DMS 273 treated with DMSO at 0.1 percent for 48 hours (cell line): Measurements from ENCODE around the gene ZBED4.

Source experiments
- DNase-seq: peaks from one replicate; lab custom pipeline; 2025; lab: John Stamatoyannopoulos, UW

Gene ZBED4

DNA sequence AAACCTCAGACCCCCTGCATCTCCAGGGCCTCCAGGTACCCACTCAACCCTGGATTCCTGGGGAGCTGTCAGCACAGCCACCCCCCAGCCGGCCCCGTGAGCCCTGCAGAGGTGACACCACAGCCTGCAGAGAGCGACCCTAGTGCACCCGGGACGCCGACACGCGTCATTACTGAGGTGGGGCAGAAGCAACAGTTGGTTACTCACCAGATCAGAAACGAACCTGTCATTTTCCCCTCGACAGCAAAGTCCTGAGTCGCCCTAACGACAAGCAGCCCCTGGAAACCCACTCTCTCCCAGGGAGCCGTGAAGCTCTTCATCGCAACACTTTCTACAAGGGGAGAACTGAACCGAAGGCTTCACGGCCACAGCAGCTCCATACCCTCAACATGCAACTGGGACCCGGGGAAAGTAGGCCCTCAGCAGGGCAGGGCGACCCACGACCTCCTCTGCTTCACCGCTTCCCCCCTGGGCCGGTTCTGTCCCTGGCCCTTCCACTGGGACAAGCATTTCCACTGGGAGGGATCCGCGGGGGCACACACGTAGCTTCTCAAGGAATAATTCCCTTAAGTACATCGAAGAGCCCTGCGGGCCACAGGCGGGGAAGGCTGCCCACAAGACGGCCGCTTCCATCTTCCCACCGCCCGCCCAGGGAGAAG is 27.6 kb upstream of the ZBED4 start:
- DNase-seq, result no peak

DNA sequence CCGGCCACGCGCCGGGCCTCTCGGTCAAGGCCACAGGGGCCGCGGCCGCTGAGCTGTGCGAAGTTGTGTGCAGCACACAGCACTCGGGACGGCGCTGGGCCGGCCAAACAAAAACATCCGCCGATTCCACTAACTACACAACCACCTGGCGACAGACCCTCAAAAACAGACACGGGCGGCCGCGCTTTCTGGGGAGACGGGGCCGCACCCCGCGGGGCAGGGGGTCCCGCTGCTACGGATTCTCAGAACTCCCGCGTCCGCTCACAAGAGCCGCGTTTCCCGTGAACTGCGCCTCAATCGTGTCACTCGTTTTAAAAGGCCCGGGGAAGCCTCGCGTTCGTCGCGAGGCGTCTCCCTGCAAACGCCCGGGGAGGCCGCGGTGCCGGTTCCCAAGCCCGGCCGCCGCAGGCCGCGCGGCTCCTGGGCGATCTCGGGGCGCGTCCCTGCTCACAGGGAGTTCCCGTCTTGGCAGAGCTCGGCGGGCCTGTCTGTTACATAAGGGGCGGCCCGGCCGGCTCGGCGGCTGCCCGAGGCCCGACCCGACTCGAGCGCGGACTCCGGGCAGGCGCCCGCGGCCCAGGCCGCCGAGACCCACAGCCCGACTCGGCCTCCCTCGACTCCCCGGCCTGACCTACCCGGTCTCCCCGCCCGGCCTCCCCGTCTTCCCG is 26.9 kb upstream of the ZBED4 start:
- DNase-seq, result no peak

DNA sequence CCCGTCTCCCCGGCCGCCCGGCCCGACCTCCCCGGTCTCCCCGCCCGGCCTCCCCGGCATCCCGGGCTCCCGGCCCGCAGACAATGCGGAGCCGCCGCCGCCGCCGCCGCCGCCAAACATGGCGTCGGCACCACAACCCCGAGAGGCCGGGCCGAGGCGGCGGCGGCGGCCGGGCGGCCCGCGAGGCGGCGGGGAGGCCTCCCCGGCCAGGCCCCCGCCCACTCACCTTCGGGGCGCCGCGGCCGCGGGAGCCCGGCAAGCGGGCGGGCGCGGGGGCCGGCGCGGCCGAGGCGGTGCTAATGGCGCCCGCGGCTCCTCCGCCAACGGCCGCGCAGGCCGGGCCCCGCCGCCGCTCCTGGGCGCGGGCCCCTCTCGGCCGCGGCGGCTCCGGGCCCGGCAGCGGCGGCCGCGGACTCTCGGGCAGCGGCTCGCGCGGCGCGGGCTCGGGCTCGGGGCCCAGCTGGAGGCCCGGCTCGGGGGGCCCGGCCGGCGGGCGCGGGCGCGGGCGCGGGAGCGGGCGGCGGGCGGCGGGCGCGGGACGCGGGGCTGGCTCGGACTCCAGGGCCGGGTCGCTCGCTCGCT is 26.3 kb upstream of the ZBED4 start:
- DNase-seq, result no peak

DNA sequence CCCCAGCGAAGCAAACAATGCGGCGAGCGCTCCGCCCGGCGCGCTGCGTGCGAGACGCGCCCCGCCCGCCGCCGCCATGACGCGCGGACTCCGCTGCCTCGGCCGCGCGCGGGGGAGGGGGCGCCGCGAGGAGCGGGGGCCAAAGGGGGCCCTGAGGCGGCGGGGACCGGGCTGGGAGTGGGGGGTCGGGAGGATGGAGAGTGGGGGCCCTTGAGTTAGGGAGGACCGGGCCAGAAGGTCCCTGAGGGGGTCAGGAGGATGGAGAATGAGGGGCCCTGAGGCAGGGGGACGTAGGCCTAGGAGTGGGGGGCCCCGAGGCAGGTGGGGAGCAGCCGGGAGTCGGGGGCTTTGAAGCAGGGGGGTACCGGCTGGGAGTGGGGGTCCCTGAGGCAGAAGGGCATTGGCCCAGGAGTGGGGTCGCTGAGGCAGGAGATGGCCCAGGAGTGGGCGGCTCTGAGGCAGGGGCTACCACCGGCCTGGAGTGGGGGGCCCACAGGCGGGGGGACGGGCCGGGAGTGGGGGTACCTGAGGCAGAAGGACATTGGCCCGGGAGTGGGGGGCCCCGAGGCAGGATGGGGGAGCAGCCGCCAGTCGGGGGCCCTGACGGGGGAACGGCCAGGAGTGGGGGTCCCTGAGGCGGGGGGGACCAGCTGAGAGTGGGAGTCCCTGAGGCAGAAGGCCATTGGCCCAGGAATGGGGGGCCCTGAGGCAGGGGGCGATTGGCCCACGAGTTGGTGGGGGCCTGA is 25.6 kb upstream of the ZBED4 start, which contains the start of gene BRD1:
Gene BRD1 (minus strand): TSS at position 21 of the 746 bp plus-strand sequence. CDS start 3,556 bp downstream, outside the sequence.
- no peak for DNase-seq

DNA sequence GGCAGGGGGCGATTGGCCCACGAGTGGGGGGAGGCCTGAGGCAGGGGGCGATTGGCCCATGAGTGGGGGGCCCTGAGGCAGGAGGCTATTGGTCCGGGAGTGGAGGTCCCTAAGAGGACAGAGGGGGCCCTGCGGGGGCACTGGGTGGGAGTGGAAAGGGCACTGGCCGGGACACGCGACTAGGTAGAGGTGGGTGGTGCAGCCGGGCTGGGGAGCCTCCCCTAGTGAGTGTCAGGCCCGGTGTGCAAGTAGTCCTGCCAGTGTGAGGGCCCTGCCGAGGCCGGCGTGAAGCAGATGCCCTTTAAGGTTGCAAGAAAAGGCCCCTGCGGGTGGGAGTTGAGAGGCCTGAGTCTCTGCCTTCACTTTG is 25.1 kb upstream of the ZBED4 start:
- DNase-seq, result no peak

DNA sequence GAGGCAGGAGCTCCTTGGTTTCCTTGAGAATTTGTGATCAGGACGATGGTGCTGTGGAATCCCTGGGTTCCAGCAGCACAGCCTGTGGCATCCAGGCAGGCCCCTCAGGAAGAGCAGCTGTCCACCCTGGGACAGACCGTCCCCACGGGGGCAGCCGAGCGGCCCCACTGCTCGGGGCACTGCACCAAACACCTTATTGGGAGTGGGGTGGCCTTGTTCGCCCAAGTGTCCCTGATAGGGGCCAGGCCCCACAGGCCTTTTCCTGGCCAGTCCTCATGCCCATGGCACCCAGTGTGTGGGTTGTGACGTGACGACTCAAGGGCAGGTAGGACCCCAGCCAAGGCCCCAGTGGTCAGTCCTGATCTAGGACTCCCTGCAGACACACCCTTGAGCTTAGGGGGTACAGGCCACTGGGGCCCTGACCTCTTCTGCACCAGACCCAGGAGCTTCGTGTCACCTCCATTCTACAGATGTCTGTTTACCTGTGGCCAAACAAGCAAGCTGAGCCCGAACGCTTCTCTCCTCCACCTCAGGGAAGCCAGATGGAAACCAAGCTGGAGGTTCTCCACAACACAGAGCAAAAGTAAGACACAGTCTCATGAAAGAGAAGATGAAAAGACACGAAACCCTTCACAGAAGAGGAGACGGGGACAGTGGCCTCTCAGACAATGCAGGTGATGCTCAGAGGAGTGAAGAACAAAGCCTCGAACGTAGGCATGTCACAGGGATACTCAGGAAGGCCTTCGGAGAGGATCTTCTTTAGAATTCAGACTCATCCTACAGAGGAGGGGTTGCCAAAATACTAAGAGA is 24.4 kb upstream of the ZBED4 start:
- DNase-seq, result no peak

DNA sequence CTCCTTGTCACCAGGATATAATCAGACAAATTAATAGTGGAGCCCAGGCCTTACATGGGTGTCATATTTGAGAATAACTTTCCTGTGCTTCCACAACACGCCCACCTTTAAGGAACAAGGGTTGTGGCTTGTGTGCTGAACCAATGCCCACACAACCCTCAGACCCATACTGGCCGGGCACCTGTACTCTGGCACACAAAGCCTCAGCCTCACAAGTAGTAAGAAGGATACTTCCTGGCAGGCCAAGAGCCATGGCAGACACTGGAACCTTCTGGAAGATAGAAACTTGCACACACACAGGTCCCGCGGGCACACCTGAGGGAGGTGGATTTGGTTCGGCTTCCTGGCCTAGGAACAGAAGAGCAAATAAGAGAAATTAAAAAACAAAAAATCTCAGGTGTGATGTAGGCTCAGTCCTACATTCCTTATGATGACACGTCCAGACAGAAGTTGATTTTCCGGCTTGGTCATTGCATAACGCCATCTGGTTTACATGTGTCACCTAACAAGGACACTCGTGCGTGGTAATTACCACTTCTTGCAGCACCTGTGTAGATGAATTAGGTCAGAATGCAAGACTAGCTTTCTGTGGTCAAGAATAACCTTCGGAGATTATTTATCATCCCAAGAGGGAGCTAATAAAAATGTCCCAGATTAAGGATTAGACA is 20.2 kb upstream of the ZBED4 start:
- DNase-seq, result no peak

DNA sequence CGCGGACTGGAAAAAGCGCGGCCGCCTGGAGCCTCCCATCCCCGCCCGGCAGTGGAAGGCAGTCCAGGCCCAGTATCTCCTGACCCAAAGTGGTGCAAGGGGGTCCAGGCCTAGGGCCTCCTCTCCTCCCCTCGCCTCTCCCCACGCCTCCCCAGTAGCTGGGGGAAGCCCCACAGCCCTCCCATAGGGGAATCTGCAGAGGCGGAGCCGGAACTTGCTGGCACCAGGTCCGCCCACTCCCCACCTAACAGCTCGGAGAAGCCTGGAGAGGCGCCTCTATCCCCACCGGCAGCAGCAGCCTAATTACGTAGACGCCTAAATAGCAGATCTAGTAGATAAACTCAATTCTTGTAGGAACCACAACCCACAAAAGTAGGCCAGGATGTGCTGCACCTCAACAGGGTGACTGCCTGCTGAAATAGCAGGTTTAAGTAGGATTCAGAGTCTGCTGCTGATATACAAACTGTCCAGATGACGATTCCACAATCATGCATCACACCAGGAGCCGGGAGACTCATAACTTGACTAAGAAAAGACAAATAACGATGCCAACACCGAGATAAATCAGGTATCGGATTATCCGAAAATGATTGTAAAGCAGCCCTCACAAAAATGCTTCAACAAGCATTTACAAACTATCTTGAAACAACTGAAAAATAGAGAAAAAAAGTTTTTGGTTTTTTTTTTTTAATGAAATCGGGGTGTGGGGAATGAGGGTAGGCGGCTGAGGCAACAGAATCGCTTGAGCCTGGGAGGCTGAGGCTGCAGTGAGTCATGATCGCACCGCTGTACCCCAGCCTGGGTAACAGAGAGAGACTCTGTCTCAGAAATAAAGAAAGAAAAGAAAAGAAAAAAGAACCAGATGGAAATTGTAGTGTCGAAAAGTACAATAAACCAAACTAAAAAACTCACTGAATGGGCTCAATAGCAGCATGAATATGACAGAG is 14.6 kb upstream of the ZBED4 start:
- no peak for DNase-seq

DNA sequence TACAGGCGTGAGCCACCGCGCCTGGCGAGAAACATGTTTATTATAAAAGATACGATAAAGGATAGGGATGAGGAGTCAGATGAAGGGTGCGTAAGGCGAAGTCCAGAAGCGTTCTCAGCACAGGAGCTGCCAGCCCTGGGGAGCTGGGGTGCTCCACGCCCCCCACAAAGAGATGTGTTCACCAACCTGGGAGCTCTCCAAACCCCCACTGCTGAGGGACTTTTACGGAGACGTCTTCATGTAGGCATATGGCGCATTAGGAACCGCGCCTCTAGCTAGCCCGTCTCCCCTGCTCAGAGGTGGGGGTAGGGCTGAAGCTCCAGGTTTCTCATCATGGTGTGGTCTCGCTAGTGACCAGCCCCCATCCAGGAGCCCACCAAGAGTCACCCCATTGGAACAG is 8.4 kb upstream of the ZBED4 start:
- DNase-seq, result no peak

DNA sequence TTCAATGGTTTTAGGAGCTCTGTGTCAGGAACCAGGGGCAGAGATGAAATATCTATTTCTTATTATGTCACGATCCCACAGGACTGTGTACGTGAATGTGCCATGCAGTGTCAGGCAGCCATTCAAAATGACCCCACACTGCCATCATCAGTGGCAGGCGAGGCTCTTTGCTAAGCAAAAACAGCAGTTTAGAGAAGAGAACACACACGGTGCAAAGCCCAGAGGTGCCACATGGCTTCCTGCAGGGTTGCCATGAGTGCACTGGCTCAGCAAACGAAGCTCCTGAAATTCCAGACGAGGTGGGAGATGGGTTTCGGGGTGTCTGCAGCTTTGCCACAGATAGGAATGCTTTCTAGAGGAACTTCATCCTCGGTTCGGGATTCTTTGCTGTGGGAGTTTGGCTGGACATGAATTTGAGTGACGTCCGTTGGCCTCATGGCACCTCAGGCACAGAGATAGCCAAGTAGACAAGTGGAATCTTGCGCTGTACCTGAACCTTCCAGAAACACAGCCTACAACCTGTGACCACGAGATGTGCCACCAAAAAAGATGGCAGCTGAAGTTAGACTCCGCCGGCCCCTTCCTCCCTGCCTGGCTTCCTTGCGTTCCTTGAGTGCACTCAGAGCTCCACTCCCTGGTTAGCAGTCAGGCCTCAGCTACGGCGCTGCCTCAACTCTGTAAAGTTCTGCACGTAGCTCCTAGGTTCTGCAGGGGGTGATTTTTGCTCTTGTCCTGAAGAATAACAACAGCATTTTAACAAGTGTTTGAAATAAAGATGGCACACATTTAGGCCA is 7.8 kb upstream of the ZBED4 start:
- no peak for DNase-seq

DNA sequence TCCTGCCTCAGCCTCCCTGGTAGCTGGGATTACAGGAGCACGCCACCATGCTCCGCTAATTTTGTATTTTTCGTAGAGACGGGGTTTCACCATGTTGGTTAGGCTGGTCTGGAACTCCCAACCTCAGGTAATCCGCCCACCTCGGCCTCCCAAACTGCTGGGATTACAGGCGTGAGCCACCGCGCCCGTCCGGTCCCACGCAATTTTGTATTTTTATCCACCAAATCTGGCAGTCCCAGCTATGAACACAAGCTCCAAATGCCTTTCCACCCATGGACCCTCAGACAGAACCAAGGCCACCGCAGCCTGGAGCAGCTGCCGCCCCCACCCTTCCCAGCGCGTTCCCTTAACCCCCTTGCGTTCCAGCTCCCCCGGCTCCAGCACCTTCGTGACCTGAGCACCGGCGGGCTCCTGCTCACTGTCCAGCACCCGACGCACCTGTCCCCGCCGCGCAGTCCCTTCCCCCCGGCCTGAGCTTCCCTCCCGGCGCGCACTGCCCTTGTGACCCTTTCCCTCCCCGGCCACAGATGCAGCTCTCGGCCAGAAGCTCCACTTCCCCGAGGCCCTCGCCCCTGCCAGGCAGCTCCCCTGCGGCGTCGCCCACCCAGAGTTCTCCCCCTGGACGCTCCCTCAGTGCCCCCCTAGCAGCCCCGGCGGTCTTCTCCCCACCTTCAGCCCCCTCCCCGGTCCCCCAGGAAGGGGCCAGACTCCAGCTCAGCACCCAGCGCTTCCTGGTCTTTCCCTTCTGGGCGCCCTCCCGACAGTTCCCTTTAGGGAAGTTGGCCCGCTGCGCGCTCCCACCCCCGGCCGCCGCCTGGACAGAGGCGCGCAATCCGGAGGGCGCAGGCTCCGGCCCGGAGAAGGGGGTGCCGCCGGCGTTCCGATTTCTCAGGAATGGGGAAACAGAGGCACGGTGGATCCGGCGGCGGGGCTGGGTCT is 5.6 kb upstream of the ZBED4 start:
- DNase-seq, result no peak

DNA sequence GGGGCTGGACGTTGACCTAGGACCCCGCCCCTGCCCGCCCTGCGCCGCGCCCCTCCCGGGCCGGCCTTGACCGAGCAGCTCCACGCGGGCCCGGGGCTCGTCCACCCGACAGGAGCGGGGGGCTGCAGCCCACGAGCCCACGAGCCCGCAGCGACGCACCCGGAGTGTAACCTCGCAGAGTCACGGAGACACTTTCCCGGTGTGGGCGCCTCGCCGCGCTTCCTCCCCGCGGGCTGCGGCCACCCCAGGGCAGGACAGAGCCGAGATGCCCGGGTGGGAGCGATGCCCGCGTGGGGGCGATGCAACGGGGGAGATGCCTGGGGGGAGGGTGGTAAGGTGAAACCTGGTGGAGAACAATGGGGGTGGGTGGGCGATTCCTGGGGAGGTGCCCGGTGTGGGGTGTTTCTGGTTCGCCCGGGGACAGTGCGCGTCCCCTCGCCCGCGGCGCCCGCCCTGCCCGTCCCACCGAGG is 4.9 kb upstream of the ZBED4 start:
- no peak for DNase-seq

DNA sequence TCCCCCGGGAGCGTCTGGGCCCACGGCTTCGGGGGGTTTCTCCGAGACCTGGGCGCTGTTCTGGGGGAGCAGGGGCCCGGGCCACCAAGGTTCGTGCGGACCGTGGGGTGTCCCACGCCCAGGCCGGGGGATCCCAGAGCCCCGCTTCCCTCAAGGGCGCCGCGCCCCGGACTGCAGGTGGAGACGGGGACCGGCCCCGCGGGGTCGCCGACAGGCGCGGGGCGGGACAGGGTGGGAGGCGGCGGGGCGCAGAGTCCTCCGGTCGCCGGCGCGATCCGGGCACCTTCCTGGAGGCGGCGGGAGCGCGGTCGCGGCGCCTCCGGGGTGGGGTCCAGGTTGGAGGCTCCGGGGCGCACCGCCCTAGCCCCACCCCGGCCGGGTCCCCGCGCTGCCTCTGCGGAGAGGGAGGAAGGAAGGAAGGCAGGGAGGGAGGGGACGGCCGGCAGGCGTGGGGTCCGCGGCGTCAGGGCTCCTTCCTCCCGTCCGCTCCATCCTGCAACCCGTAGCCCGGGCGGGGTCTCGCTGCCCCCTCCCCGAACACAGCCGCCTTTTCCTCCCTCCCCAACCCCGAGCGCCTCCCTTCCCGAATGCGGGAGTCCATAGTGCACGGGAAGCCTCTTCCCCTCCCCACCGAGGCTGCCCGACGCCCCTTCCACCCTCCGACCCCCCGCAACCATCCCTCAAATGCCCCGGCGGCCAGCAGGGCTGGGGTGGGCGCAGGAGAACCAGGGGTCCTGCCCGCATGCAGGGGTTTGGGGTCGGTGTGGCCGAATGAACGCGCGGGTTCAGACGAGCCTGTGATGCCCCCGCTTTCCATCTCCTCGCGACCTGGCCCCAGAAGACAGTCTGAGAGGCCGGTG is 4.3 kb upstream of the ZBED4 start:
- no peak for DNase-seq

DNA sequence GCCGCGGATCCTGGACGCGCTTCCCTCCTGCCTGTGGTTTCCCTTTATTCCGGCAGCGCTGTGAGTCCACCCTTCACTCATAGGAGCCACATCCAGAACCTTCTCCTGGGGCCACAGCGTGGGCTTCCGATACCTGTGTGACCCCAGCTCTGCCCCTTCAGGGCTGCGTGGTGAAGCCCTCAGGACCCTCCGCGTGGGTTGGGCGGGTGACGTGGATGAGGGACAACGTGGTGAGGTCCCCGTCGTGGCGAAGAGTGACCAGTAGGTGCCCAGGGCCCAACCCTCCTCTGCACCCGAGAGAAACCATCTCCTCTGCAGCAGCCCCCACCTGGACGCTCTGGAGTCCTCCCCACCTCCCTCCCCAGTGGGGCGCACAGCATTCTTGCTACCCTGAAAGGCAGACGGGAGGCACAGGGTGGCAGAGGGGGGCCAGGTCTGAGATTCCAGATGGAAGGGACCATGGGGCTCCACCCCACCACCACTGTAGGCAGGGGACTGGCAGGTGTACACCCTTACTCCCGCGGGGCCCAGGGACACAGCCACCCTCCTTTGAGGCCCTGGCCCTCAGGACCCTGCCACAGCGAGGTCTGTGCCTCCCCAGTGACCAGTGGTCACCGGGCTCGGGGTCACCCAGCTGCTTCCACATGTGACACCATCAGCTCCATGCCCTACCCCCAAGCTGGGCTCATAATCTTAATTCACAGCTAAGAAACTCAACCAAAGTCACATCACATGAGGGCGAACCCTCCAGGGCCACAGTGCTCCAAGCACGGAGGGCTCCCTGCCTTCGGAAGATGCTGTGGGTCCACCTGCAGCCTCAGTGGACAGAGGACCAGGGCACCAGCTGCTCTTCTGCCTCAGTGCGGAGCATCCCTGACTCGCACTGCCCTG is 3.4 kb upstream of the ZBED4 start:
- no peak for DNase-seq

DNA sequence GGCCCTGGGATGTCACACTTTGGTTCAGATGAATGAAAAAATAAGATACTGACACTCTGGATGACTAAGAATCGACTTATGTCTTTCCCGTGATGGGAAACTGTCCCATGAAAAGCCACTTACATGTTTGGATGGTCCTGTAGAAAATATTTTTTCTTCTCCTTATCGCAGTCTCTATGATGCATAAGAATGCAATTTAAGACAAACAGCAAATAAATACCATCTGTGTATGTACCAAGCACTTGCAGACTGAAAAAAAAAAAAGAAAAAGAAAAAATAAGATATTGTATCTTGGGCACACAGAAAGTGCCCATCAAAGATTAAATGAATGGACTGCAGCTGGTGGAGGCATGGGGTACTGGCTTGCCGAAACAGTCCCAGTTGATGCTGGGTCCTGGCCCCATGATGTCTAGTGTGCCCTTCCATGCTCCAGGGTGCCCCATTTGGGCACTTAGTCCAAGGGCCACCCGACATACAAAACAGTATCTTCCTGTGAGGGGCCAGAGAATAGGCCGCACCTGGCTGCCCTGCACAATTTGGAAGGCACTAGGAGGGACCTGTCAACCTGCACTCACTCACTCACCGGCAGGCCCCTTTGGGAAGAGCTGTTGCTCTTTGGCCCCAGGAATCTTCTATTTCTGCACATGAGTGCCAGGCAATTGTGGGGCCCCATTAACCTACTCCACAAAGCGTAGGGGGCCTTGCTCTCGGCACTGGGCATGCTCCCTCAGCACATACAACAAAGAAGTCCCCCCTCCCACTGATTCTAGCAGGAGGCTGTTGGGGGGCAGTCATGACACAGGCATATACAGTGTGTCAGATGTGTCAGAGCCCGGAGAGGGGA is 2.5 kb upstream of the ZBED4 start:
- DNase-seq, result no peak
